Natural killer cell treated with Interleukin-12 subunit alpha and Interleukin-12 subunit beta and Interleukin-15 and Interleukin-18, amount 100 ng/mL, for 72 hours (primary cell): ENCODE measurements around the gene FSTL1. TPM values are rescaled to one million over a fixed set of nuclear protein-coding genes. Genes with fewer than 3 reads are reported as not detected.

ENCODE experiments used
- total RNA-seq, 2 donors: library from RNA; stranded (reverse); gene quantifications; one replicate each; pipeline ENCODE4 v1.2.3, GENCODE V29; 2022

FSTL1 gene
- total RNA-seq, 2 donors from 2014 or later, result 1.4 to 2.6 TPM

Other genes with a start within 250 kb of the FSTL1 start
- under 1 TPM in 1 of 2 donors, not detected in 1; 0.12 TPM for gene GPR156, start 165.8 kb downstream of the FSTL1 start, total RNA-seq
- 10 to 100 TPM; 20.8 to 22.6 TPM for gene LRRC58, start 101.6 kb downstream of the FSTL1 start, total RNA-seq
- 100 to 1,000 TPM in 1 of 2 donors, 10 to 100 TPM in 1; 54.4 to 102 TPM for gene NDUFB4, start 145.3 kb upstream of the FSTL1 start, total RNA-seq
- 1 to 10 TPM in 1 of 2 donors, under 1 TPM in 1; 1.00 to 1.8 TPM for gene HGD, start 231.2 kb upstream of the FSTL1 start, total RNA-seq